Right lobe of liver (tissue), 6 donors: ENCODE data around the gene MYO16. TPM values are rescaled to one million over a fixed set of nuclear protein-coding genes. Genes with fewer than 3 reads are reported as not detected.

Experiments used
- ATAC-seq, 4 donors: fragments of 200-7000 bp; cut with Tn5 transposase; one replicate each; pipeline ENCODE4 v1.9.1; 2020; ENCODE audit warnings: mild to moderate bottlenecking in 4 of 4, moderate library complexity in 4 of 4
- DNase-seq, 3 donors: peaks; one replicate each; pipeline ENCODE4 v3.0.0-alpha.2; 2020
- H3K27ac ChIP-seq, 3 donors: fragments of 200-600 bp; one replicate each; pipeline ENCODE4 v1.8.0; 2022
- H3K27me3 ChIP-seq, 2 donors: fragments of 200-600 bp; one replicate each; pipeline ENCODE4 v1.8.0; 2022
- H3K36me3 ChIP-seq, 4 donors: fragments of 200-600 bp; sonication (generic) in 1 of 4; one replicate each; pipeline versions ENCODE4 v1.5.1 to v1.8.0; 2017 to 2022; ENCODE audit warnings: control low read depth in 1 of 4
- H3K4me1 ChIP-seq, 4 donors: fragments of 200-600 bp; sonication (generic) in 1 of 4; one replicate each; pipeline versions ENCODE4 v1.5.1 to v1.8.0; 2017 to 2022; ENCODE audit warnings: control low read depth in 1 of 4
- H3K4me3 ChIP-seq, 3 donors: fragments of 200-600 bp; one replicate each; pipeline ENCODE4 v1.8.0; 2022
- H3K9me3 ChIP-seq, 4 donors: fragments of 200-600 bp; sonication (generic) in 1 of 4; one replicate each; pipeline versions ENCODE4 v1.5.1 to v1.8.0; 2017 to 2022; ENCODE audit warnings: control low read depth in 1 of 4
- CTCF ChIP-seq, 4 donors: fragments of 200-600 bp in 3 of 4; fragments of 450-650 bp in 1 of 4; IDR thresholded peaks; one replicate each; pipeline versions ENCODE4 v1.5.1 to v1.8.0; 2016 to 2022; ENCODE audit warnings: antibody characterized with exemption in 4 of 4, mild to moderate bottlenecking in 2 of 4
- POLR2A ChIP-seq: fragments of 450-650 bp; IDR thresholded peaks from one replicate; pipeline ENCODE4 v1.6.1; 2017; ENCODE audit warnings: antibody characterized with exemption, mild to moderate bottlenecking
- WGBS: methylation state at CpG from one replicate; pipeline ENCODE4 v1.1.6; 2018; ENCODE audit warnings: low coverage, low lambda C conversion rate; ENCODE audit not compliant: insufficient coverage; ENCODE audit errors: missing lambda C conversion rate; 5-methylcytosine and 5-hydroxymethylcytosine counted together
- intact Hi-C, 2 donors: fragments of 100-400 bp; cut with DNase I; formaldehyde crosslinking; loops; one replicate each; pipeline versions ENCODE4 v1.11.2 to v1.14.1; 2022
- total RNA-seq, 6 experiments: library from RNA; depleted of rRNA in 2 of 6; stranded (reverse); fragments of >200 nt in 2 of 6; fragmentation: NEBNext Ultra II Directional in 3 of 6; extraction: Animal tissue kit (Norgen Biotek cat#: 25700) in 3 of 6; gene quantifications; one replicate each; pipeline versions ENCODE4 v1.1.0 to v1.2.4, GENCODE V29; 2016 to 2023
- donor health status: DM: no; HTN: yes; CAD: no.
- donor health status: DM: no; HTN: no; CAD: no.
- donor health status: DM: no; HTN: no; CAD: no.
- donor health status: DM: no; HTN: yes; CAD: no.
- donor health status: DM: no; HTN: yes; CAD: no.

MYO16 gene
- total RNA-seq, 6 experiments from 2014 or later: 0.43 to 2.7 (median 0.93) TPM

DNA sequence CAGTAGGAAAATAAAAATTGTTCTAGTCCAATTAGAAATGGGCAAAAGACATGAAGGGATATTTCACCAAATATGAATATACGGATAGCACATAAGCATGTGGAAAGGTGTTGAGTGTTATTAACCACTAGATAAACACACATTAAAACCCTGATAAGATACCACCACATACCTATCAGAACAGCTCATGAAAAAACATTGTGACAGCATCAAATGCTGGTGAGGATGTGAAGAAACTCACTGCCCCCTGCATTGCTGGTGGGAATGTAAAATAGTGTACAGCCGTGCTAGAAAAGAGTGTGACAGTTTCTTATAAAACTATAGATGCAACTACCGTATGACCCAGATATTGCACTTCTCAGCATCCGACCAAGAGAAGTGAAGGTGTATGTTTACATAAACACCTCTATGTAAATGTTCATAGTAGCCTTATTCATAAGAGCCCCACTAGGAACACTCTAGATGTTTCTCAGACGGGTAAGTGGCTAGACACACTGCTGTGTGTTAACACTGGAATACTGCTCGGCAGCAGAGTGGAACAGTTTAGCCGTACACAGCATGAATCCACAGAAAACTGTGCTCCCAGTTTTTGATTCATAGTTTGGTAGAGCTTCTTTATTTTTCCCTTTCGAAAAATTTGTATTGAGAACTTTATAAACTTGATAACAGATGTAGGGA, 321.1 kb downstream of the MYO16 start:
- no peak overlapping the region for H3K27ac ChIP-seq
- intact Hi-C loops: no loop called here
- H3K36me3 ChIP-seq: no peaks in the 10 kb centered on the region
- DNase-seq (no peak), ATAC-seq (peak in 1 of 4 donors; percentile 44)
- no peak overlapping the region for H3K4me3 ChIP-seq
- H3K27me3 ChIP-seq: no peaks in the 10 kb centered on the region
- no peaks in the 10 kb centered on the region for H3K9me3 ChIP-seq
- no peaks in the 10 kb centered on the region for H3K4me1 ChIP-seq
- TF ChIP-seq POLR2A (no peak), CTCF (IDR thresholded peaks at IDR 0.05) (no peak)
- WGBS: 82% methylated on average over 8 of the region's 8 CpGs

DNA sequence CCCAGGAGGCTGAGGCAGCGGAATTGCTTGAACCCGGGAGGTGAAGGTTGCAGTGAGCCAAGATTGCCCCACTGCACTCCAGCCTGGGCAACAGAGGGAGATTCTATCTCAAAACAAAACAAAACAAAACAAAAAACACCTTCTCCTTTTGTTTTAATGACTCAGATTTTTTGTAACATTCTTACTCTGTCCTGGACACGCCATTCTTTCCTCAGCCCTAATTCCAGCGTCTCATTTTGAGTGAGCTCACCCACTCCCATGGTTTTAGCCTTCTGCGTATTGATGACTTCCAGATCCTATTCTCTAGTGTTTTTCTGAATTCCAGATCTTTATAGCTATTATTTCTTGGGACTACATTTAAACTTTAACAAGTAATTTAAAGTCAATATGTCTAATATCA, 326.3 kb downstream of the MYO16 start:
- Histone ChIP-seq H3K4me1 (no peaks in the 10 kb centered on the region), H3K9me3 (no peaks in the 10 kb centered on the region), H3K27ac (no peak overlapping the region), H3K27me3 (no peaks in the 10 kb centered on the region), H3K4me3 (no peak overlapping the region), H3K36me3 (no peaks in the 10 kb centered on the region)
- WGBS: 92% methylated on average over 3 of the region's 5 CpGs
- no peak for DNase-seq
- TF ChIP-seq POLR2A: no peak
- TF ChIP-seq CTCF (IDR thresholded peaks at IDR 0.05): no peak
- intact Hi-C loops: no loop called here
- ATAC-seq: no peak

DNA sequence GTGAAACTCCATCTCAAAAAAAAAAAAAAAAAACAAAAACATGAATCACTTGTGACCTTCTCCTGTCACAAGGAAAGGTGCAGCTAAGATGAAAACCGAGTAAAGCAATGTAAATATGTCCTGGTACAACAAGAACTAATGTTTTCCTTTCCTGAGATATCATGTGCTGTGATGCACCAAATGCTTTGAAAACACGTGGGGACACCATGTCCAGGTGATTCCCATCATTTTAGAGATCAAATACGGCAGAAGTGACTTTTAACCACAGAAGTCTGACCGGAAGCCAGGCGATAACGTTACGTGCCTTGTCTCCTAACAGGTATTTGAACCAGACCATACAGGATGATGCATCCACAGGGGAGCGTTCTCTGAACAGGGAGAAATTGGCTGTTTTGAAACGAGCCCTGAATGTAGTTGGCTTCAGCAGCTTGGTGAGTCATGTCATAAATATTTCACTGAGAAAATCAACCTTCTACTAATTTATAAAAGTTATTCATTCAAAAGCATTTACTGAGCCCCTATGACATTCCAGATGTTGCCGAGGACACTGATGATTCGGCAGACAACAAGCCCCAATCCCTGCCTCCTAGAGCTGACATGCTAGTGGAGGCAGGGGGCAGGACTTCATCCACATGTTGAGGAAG, 328.1 kb downstream of the MYO16 start:
- ATAC-seq (peak in 2 of 4 donors; percentile 49 to 73), DNase-seq (no peak)
- no peaks in the 10 kb centered on the region for H3K4me1 ChIP-seq
- no peak overlapping the region for H3K4me3 ChIP-seq
- no peak overlapping the region for H3K27ac ChIP-seq
- H3K9me3 ChIP-seq: no peaks in the 10 kb centered on the region
- no peaks in the 10 kb centered on the region for H3K27me3 ChIP-seq
- intact Hi-C loops: no loop called here
- 48% methylated on average over 11 of the region's 11 CpGs for WGBS
- no peaks in the 10 kb centered on the region for H3K36me3 ChIP-seq
- no peak for TF ChIP-seq CTCF (IDR thresholded peaks at IDR 0.05)

DNA sequence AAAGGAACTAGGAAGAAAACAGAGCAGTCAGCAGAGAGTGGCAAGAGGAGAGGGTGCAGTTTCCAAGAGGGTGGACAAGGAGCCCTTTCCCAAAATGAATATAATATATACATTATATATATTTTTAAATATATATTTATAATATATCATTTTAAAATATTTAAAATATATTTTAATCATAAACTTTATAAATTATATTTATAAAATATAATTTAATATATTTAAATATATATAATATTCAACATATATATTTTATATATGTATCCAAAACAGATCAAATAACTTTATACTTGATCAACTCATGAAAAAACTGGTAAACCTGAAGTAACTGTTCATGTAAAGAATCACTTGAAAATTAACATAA, 328.6 kb downstream of the MYO16 start:
- Histone ChIP-seq H3K27me3 (no peaks in the 10 kb centered on the region), H3K27ac (no peak overlapping the region), H3K9me3 (no peaks in the 10 kb centered on the region), H3K36me3 (no peaks in the 10 kb centered on the region), H3K4me1 (no peaks in the 10 kb centered on the region), H3K4me3 (no peak overlapping the region)
- intact Hi-C loops: no loop called here
- no peak for DNase-seq
- no peak for ATAC-seq
- TF ChIP-seq POLR2A (no peak), CTCF (IDR thresholded peaks at IDR 0.05) (no peak)
